ENCODE measurements around the gene GHDC.

The GHDC gene

DNA sequence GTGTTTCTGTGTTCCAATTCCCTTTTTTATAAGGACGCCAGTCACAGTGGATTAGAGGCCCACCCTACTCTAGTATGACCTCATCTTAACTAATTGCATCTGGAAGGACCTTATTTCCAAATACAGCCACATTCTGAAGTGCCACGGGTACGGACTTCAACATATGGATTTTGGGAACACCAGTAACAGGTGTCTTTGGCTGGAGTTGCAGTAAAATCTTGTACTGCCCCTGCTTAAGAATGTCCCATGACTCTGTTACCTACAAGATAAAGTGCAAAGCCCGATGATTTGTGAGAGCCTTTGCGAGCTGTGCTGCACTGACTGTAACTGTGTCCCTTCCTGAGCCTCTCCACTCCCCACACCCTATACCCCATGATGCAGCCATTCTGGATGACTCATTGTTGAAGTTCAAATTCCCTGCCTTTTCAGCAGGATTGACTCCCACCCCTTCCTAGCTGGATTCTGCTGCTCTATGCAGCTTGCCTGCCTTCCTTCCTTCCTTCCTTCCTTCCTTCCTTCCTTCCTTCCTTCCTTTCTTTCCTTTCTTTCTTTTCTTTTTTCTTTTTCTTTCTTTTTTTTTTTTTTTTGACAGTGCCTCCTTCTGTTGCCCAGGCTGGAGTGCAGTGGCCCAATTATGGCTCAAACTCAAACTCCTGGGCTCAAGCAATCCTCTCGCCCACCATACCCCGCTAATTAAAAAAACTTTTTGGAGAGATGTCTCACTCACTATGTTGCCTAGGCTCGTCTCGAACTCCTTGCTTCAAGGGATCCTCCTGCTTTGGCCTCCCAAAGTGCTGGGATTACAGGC lies 11.2 kb downstream of the GHDC start:
- DNase-seq (ENCODE audit: low spot score), result no peak

DNA sequence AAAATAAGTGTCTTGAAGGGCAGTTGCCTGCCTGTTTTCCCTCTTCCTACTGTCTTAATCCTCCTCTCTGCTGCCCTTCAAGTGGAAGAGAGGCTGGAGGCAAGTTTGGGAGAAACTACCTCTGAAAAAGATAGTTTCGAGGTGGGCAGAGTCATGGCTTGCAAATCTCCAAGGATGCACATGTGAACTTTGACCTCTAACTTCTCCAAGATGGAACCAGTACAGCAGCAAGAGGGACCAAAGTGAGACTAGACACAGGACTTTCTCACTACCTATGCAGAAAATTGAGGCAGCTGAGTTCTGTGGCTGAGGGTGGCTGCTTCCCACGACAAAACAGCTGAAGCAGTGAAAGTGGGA lies 12.5 kb downstream of the GHDC start:
- DNase-seq (ENCODE audit: low spot score), result no peak

DNA sequence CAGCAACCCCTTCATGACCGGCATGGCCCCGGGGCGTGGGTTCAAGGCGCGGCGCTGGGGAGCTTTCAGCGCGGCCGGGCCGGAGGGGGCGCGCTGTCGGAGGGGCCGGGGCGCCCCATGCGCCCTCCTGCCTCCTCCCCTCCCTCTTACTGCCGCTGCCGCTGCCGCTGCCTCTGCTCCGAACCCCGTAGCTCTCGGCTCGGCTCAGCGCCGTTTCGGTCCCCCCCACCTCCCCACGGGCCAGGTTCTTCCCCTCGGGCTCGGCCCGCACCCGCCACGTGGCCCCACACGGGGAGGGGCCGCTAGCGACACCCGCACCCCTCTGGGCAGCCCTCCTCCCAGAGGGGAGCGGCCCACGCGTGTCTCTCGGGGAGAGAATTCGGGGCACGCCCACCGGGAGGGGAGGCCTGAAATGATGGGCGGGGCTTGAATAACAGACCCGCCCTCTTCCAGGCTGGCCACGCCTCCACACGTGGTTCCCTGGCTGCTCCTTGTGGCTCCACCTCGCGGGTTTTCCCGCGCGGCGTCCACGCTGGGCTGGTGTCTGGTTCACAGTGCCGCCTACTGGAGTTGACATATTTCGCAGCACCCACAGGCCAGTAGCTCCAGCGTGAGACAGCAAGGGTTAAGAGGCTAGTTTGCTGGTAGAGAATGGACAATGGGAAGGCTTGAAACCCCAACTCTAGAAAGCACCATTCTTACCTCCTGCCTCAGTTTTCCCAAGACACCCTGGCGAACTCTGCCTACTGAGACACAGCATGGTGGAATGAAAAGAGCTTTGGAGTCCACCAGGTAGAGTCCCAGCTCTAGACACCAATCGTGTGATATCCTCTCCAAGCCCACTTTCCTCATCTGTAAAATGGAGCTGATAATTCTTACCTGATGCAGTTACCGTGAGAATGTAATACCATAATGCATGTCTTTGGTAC lies 13.1 kb downstream of the GHDC start, which contains the start of gene KCNH4:
Gene KCNH4 (minus strand): TSS at position 221 of the 929 bp plus-strand sequence. CDS start 197 bp downstream, at position 24.
- DNase-seq (ENCODE audit: low spot score), result peak; percentile 65

DNA sequence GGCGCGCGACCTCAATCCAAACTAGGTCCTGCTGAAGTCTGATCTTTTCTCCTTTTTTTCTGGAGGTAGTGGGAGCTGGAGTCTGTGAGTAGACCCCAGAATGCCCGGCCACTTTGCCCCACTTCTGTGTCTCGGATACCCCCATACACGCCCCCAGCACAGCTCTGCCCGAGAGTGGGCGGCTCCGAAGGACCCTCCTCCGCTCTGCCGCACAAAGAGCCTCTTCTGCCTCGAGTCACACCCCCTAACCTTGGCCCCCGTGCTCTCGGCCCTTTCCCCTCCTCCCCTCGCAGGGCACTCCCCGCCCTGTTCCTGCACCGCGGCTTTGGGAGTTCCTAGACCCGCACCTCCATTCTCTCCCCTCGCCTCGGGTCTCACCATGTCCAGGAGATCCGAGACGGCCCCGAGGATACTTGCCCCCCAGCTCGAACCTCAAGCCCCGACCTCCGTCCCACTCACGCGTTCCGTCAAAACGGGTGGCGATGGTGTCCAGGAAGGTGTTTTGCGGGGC lies 13.8 kb downstream of the GHDC start:
- no peak for DNase-seq (ENCODE audit: low spot score)

DNA sequence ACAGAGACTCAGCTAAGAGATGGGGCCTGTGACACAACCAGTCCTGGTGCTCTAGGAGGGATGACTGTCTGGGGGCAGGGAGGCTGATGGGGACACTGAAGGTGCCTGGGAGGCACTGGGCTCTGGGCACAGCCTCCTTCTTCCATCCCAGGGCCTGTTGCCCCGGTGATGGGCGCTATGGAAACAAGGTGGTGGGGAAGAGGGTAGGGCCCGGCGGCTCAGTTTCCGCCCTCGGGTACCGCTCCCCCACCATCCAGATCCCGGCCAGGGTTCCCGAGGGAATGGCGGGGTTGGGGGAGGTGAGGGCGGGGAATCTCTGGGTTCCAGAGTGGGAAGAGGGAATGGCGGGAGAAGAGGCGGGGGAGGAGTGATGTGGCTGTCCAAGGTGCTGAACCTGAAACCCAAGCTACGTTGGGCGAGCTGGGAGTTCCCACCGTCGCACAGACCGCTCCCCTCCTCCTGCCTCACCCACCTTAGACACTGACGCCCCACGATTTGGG lies 14.3 kb downstream of the GHDC start:
- no peak for DNase-seq (ENCODE audit: low spot score)

DNA sequence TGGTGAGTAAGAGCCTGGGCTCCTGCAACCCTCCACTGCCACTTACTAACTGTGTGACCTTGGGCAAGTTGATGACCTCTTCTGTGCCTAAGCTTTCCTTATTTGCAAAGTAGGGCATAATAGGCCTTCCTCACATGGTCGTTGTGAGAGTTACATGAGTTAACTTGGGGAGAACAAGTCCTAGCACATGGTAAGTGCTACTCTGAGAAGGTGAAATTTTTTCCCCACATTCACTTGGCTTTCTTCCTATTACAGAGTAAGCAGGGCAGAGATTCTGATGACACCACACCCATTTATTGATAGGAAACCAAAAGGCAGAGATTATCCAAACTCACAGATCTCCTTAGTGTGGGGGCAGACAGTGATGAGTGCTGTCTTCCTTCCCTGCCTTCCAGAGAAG lies 15.0 kb downstream of the GHDC start:
- DNase-seq (ENCODE audit: low spot score), result no peak

DNA sequence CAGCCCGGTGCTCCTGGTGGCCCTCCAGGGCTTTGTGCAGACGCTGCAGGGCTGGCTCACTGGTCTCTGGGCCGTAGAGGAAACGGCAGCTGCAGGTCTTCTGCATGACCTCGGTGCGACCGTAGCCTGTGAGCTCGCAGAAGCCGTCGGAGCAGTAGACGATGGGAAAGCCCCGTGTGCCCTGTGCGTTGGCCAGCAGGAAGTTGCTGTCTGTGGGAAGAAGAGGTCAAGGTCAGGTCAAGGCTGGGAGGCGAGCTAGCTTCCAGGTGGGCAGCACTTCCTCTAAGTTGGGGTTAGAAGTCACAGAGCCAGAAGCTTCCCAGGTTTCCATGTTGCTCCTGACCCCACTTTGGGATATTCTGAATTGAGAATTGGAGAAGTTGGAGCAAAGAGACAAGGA lies 15.5 kb downstream of the GHDC start:
- DNase-seq (ENCODE audit: low spot score), result no peak

DNA sequence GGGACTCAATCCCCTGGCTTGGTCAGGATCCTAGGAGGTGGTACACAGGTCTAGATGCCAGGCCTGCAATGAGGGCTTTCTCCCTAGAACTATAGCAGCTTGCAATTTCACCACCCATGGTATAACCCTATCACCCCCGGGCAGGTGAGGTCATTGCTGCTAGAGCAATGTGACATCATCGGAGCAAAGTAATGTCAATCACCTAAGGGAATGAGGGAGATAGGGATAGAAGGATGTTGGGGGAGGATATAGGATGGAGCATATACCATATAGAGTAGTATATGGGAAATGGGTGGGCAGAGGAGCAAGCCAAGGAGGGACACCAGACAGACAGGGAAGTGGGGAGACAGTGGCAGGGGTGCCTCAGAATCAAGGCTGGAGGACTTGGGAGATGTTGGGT lies 16.6 kb downstream of the GHDC start:
- DNase-seq (ENCODE audit: low spot score), result no peak

DNA sequence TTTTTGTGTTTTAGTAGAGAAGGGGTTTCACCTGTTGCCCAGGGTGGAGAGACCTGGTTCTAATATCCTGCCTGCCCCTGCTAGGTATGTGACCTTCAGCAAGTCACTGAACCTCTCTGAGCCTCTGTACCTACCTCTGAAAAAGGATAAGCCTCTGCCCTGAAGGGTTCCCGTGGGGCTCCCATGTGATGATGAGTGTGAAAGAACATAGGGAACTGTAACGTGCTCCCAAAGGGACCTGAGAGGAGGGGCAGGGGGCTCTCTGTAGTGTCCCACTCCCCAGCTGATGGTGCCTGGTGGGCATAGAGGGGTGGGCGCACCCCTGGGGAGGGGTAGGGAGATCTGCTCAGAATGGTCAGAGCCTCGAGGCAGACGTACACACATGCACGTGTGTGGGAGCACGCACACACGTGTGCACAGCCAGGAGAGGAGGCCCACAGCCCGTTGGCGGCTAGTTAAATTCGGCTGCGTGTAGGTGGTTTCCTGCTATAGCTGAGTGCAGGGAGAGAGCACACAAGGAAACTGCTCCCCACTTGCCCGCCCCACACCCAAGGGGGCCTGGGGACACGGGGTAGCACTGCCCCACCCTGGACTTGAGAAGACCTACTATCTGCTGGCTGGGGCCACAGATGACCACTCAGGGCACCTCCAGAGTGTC lies 20.0 kb downstream of the GHDC start:
- no peak for DNase-seq (ENCODE audit: low spot score)

DNA sequence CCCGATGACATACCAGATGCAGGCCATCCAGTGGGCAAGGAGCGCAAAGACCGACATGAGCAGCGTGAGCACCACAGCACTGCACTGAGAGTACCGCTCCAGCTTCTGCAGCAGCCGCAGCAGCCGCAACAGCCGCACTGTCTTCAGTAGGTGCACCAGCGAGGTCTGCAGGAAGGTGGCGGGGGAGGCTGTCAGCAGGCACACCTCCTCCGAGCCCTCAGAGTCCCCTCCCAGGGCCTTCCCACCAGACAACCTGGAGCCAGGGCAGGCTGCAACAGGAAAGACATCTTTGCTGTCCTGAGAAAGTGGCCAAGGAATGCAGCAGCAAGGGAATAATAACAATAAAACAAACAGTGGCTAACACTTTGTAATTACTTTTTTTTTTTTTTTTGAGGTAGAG lies 22.5 kb downstream of the GHDC start:
- no peak for DNase-seq (ENCODE audit: low spot score)

DNA sequence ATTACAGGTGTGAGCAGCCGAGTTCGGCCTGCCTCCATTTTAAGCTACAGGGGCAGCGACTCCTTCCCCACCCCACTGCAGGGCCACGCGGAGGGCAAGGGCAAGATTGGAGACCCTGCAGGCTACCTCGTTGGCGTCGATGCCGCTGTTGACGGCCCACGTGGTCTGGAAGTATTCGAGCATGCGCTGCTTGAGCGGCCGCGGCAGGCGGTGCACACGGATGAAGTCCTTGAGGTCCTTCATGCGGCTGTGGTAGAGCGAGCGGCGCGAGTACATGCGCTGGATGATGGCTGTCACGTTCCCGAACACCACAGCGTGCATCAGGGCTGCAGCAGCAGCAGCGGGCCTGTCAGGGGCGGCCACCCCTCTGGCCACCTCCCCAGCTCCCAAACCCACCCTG lies 24.9 kb downstream of the GHDC start:
- DNase-seq (ENCODE audit: low spot score), result no peak

DNA sequence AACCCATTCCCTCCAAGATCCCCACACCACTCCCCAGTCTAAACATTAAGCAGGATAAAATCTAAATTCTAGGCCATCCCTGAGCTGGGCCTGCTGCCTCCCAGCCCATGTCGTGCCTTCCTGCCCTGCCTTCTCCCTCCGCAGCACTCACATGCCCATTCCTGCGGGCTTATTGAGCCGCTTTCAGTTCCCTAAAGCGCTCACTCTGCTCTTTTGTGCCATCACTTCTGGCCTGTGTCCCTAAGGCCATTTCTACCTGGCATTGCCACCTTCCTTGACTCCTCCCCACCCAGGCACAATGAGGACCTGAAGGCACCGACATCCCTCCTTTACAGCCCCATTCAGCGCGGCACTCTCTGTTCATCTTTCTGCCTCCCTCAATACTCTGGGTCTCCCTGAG lies 26.5 kb downstream of the GHDC start:
- DNase-seq (ENCODE audit: low spot score), result no peak

DNA sequence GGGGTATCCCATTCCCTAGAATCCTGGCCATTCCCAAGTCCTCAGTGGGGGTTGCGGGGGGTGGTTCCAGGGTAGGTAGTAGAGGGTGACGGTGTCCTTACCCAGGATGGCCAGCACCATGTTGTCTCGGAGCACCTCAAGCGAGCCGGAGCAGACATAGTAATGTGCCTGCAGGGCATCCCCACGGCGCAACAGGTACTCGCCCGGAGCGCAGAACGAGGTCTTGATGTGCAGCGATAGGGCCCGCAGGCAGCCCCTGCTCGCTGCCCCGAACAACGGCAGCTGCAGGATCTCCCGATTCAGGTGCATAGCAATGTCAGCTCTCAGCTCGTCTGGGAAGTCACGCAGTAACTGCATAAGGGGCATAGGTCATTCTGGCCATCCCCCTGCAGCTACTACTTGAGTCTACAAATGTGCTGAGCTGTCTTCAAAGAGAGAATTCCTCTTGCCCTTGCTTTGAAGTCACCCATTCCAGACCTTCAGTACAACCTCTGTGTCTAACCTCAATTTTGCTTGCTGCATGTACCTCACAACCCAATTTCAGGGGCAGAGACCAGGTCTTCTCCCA lies 28.0 kb downstream of the GHDC start:
- DNase-seq (ENCODE audit: low spot score), result no peak

DNA sequence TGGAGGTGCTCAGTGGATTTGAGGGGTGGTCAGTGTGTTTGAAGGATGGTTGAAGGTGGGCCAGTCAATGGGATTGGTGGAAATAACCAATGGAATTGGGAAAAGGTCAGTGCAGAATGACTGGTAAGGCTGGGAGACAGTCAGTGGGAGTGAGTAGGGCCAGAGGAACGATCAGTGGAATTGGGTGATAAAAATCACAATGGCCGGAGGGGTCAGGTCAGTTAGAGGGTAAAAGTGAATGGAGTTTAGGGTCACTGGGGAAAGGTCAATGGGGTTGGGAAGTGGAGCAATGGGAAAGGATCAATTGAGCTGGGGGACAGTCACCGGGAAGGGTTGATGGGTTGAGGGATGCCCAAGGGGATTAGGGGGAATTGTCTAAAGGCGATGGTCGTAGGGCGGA lies 28.5 kb downstream of the GHDC start:
- no peak for DNase-seq (ENCODE audit: low spot score)

DNA sequence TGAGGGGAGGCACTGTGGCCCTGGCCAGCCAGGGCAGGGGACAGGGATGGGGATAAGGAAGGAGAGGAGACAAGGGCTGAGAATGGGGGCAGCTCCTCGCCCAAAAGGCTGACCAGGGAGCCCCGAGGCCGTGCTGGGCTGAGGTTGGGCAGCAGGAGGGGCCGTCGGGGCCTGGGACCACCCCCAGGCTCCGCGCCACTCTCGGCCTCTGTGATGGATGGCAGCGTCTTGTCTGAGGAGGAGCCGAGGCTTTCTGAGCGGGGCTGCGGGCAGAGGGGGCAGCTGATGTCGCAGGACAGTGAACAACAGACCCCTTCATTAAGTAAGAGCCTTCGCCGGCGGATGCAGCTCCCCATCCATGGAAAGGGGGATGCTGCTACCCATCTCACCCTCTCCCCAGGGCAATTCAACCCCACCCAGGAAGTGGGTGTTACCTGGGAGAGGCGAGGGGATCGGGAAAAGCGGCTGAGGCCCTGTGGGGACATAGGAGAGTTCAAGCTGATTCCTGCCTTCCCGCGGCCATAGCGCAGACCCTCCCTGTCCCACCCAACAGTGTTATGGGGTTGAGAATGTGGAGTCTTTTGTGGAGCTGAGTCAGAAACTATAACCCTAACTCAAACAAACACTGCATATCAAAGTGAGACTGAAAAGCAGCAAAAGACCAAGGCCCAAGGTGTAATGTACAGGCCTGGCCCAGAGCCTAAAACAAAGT lies 30.4 kb downstream of the GHDC start:
- DNase-seq (ENCODE audit: low spot score), result no peak

DNA sequence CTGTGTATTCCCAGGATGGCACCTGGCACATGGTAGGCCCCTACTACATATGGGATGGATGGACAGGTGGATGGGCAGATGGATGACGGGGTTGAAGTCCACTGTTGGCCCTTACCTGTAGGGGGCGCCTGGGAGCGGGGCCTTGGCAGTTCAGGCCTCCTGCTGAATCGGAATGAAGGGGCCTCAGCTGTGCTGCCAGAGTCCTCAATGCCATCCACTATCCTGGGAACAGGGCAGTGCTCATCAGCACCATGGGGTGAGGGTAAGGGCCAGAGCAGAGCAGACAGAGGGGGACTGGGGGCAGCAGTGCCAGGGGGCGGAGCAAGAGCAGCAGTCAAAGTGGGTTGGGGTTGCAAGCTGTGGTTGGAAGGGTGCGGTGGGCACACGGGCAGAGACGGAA lies 31.2 kb downstream of the GHDC start:
- DNase-seq (ENCODE audit: low spot score), result no peak

DNA sequence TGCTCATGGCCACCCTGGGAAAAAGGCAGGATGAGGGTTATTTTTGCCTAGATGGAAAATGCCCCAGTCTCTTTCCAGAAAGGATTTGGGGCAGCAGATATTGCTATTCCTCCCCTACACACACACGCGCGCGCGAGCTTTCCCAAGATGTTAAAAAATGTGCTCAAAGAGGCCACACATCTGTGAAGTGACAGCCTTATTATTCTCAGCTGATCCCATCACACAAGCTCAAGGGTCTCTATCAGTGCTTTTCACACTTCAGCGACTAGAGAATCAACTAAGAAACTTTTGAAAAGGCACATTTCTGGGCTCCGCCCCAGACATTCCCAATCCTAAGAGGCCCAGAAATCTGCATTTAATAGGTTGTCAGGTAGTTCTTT lies 33.8 kb downstream of the GHDC start:
- DNase-seq (ENCODE audit: low spot score), result no peak

DNA sequence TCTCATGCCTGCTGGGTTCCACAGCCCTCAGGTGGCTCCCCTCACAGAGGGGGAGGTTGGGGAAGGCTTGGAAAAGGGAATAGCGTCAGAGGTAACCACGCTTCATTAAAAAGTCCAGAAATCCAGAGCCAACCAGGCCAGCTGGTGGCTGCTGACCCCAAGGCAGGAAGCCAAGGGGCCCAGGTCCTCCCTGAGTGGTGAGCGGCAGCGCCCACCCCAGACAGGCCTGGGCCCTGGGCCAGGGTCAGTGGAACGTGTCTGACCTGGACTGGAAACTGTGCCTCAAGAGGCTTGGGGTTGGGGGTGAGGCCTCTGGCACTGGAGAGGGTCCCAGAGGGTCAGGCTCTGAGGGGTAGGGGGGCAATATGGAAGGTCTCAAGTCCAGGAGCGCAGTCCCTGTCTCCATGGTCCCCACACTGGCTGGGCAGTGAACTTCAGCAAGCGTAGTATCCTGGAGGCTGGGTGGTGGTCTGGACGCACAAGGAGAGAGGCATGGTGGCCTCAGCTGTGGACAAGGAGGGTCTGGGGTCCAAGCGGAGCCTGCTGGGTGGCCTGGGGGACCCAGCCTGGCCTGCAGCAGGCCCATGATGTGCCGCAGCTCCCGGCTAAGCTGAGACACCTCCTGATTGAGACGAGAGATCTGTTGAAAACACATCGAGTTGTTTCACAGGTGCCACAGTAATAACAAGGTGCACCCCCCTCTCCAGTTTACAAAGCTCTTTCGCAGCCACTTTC lies 34.3 kb downstream of the GHDC start:
- DNase-seq (ENCODE audit: low spot score), result no peak

DNA sequence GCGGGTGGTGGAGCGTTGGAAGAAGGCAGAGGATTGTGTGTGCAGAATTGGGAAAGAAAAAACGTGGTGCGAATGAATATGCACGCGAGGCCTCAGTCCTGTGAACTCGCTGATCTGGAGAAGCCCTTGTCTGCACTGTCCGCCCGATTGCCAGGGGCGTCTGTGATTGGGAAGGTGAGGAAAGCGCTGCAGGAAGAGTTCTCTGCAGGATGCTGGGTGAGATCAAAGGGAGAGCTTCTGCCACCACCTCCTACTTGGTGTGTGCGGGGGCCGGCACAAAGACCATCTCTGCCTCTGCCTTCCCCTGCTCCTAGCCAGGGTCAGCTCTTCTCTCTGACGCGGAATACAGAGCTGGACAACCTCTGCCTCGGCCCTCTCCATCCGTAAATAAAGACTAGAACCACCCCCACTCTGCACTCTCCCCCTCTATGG lies 38.7 kb downstream of the GHDC start:
- DNase-seq (ENCODE audit: low spot score), result no peak

DNA sequence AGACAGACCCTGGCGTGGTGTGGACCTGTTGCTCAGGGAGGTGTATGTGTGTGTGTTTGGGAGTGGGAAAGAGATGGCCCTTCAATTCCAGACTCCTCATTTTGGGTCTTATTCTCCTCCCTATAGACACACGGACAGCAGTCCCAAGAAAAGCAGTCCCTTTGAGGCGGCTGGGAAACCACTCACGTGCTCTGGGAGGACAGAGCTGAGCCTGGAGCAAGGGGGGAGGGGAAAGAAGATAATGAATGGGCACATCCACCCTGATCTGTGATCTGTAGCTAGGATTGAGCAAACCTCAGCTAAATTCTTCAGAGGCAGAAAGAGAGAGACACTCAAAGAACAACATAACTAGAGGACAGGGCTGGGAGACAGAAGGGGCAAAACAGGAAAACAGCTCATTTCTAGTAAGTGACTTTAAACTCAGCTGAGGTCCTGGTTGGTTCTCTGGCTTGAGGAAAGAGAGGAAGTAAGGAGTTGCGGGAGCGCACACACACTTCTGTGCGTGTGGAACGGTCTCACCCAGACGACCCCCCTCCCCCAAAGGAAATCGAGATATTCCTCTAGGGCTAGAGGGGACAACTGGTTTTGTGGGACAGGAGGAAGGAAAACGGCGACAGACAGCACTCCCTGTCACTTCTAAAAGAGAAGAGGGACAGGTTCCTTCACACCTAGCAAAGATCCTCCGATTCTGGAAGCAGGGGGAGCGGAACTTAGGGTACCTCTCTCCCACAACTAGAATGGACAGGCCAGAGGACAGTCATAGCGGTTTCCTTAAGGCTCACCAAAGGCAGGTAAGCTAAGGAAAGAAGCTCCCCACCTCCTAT lies 40.2 kb downstream of the GHDC start:
- no peak for DNase-seq (ENCODE audit: low spot score)
